Duodenal mucosa (tissue), 2 donors: Measurements from ENCODE around the gene RCC1.
"Not testable (repeated sequence)": the region's sequence is repeated elsewhere in the genome, so short reads cannot be mapped to it uniquely, and the experiment has no call there.

Experiments
- H3K27ac ChIP-seq: one replicate; pipeline ENCODE4 v1.7.0; 2013; ENCODE audit warnings: low read depth, low read length
- H3K27me3 ChIP-seq, 2 donors: one replicate each; pipeline ENCODE4 v1.7.0; 2013; ENCODE audit warnings: low read length in 2 of 2, control low read depth in 1 of 2; ENCODE audit not compliant: insufficient read depth in 2 of 2, control insufficient read depth in 1 of 2
- H3K36me3 ChIP-seq, 2 donors: one replicate each; pipeline ENCODE4 v1.7.0; 2013; ENCODE audit warnings: low read length in 2 of 2, control low read depth in 1 of 2; ENCODE audit not compliant: insufficient read depth in 2 of 2, control insufficient read depth in 1 of 2
- H3K4me1 ChIP-seq, 2 donors: one replicate each; pipeline ENCODE4 v1.7.0; 2013; ENCODE audit warnings: low read length in 2 of 2, control low read depth in 1 of 2; ENCODE audit not compliant: insufficient read depth in 2 of 2, control insufficient read depth in 1 of 2
- H3K4me3 ChIP-seq, 2 donors: one replicate each; pipeline ENCODE4 v1.7.0; 2013; ENCODE audit warnings: low read length in 2 of 2, low read depth in 1 of 2
- H3K9ac ChIP-seq, 2 donors: one replicate each; pipeline ENCODE4 v1.7.0; 2013; ENCODE audit warnings: low read length in 2 of 2, low read depth in 1 of 2
- H3K9me3 ChIP-seq, 2 donors: one replicate each; pipeline ENCODE4 v1.7.0; 2013; ENCODE audit warnings: low read length in 2 of 2, control low read depth in 1 of 2; ENCODE audit not compliant: control insufficient read depth in 1 of 2

RCC1 gene

GRCh38 chr1:28520796-28521195, 15.0 kb downstream of the RCC1 start:
- H3K27me3 ChIP-seq, H3K9me3 ChIP-seq, H3K36me3 ChIP-seq, H3K4me3 ChIP-seq, H3K27ac ChIP-seq, H3K9ac ChIP-seq: not testable (repeated sequence)
- H3K4me1 ChIP-seq: peaks cover 15% of the 10 kb centered on the region in 2 donors

- Histone ChIP-seq H3K36me3 (no peaks in the 10 kb centered on the region), H3K27ac (no peak overlapping the region), H3K9me3 (no peaks in the 10 kb centered on the region), H3K27me3 (no peaks in the 10 kb centered on the region), H3K9ac (no peak overlapping the region), H3K4me1 (peaks cover 15% of the 10 kb centered on the region in 2 donors), H3K4me3 (no peak overlapping the region)
These were observed 15.8 kb downstream of the RCC1 start for GRCh38 chr1:28521502-28522164.

GRCh38 chr1:28522537-28522936, 16.7 kb downstream of the RCC1 start:
- not testable (repeated sequence) for H3K9ac ChIP-seq, H3K27me3 ChIP-seq, H3K36me3 ChIP-seq, H3K9me3 ChIP-seq, H3K27ac ChIP-seq, H3K4me3 ChIP-seq
- H3K4me1 ChIP-seq: peaks cover 13 to 14% of the 10 kb centered on the region in 2 donors

GRCh38 chr1:28525002-28525642, 19.3 kb downstream of the RCC1 start:
- not testable (repeated sequence) for H3K27me3 ChIP-seq, H3K9me3 ChIP-seq, H3K36me3 ChIP-seq, H3K4me3 ChIP-seq, H3K4me1 ChIP-seq, H3K27ac ChIP-seq, H3K9ac ChIP-seq

GRCh38 chr1:28526886-28527285, 21.0 kb downstream of the RCC1 start:
- Histone ChIP-seq H3K9ac (no peak overlapping the region), H3K4me1 (no peaks in the 10 kb centered on the region), H3K4me3 (no peak overlapping the region), H3K27ac (no peak overlapping the region), H3K36me3 (peaks cover 0 to 10% of the 10 kb centered on the region in 2 donors), H3K9me3 (no peaks in the 10 kb centered on the region), H3K27me3 (no peaks in the 10 kb centered on the region)

- Histone ChIP-seq H3K36me3 (peaks cover 5 to 23% of the 10 kb centered on the region in 2 donors), H3K27me3 (no peaks in the 10 kb centered on the region), H3K4me3 (no peak overlapping the region), H3K27ac (no peak overlapping the region), H3K9me3 (no peaks in the 10 kb centered on the region), H3K4me1 (no peaks in the 10 kb centered on the region), H3K9ac (no peak overlapping the region)
These were observed 24.6 kb downstream of the RCC1 start for GRCh38 chr1:28530456-28530855.

GRCh38 chr1:28534671-28535070, 28.8 kb downstream of the RCC1 start:
- Histone ChIP-seq H3K9me3 (no peaks in the 10 kb centered on the region), H3K27ac (no peak overlapping the region), H3K27me3 (no peaks in the 10 kb centered on the region), H3K4me3 (no peak overlapping the region), H3K4me1 (peaks cover 13 to 15% of the 10 kb centered on the region in 2 donors), H3K36me3 (peaks cover 17 to 52% of the 10 kb centered on the region in 2 donors), H3K9ac (no peak overlapping the region)

GRCh38 chr1:28535180-28535579, 29.3 kb downstream of the RCC1 start:
- no peak overlapping the region for H3K4me3 ChIP-seq
- peaks cover 17 to 49% of the 10 kb centered on the region in 2 donors for H3K36me3 ChIP-seq
- no peaks in the 10 kb centered on the region for H3K27me3 ChIP-seq
- no peak overlapping the region for H3K27ac ChIP-seq
- H3K4me1 ChIP-seq: peaks cover 13 to 15% of the 10 kb centered on the region in 2 donors
- no peaks in the 10 kb centered on the region for H3K9me3 ChIP-seq
- H3K9ac ChIP-seq: no peak overlapping the region

- peaks cover 13 to 15% of the 10 kb centered on the region in 2 donors for H3K4me1 ChIP-seq
- no peaks in the 10 kb centered on the region for H3K27me3 ChIP-seq
- H3K9ac ChIP-seq: no peak overlapping the region
- no peak overlapping the region for H3K4me3 ChIP-seq
- peaks cover 17 to 35% of the 10 kb centered on the region in 2 donors for H3K36me3 ChIP-seq
- H3K9me3 ChIP-seq: no peaks in the 10 kb centered on the region
- H3K27ac ChIP-seq: no peak overlapping the region
These were observed 31.8 kb downstream of the RCC1 start for GRCh38 chr1:28537457-28538199.

GRCh38 chr1:28538286-28538685, 32.4 kb downstream of the RCC1 start:
- Histone ChIP-seq H3K9me3 (no peaks in the 10 kb centered on the region), H3K4me3 (no peak overlapping the region), H3K27ac (no peak overlapping the region), H3K9ac (no peak overlapping the region), H3K36me3 (peaks cover 17 to 35% of the 10 kb centered on the region in 2 donors), H3K27me3 (no peaks in the 10 kb centered on the region), H3K4me1 (peaks cover 13 to 15% of the 10 kb centered on the region in 2 donors)
